Loucy (cell line): ENCODE results near the gene ZNF385B.

Source experiments
- CTCF ChIP-seq: fragments of 200-600 bp; sonication (generic); conservative IDR thresholded peaks from 2 replicates; pipeline ENCODE4 v1.5.1; 2014; ENCODE audit warnings: mild to moderate bottlenecking, antibody characterized with exemption, low read length
- EZH2phosphoT487 ChIP-seq: fragments of 200-600 bp; IDR thresholded peaks from 2 replicates; pipeline ENCODE4 v1.6.1; 2018; ENCODE audit warnings: antibody characterized with exemption, mild to moderate bottlenecking, moderate library complexity, borderline replicate concordance

GRCh38 chr2:179655627-179656026, 205.8 kb downstream of the ZNF385B start:
- no peak for TF ChIP-seq CTCF
- no peak for TF ChIP-seq EZH2phosphoT487
